Body of pancreas (tissue), 4 donors: Measurements from ENCODE around the gene MMP10.

ENCODE experiments used
- CTCF ChIP-seq, 7 experiments: fragments of 450-650 bp in 4 of 7; fragments of 200-600 bp in 3 of 7; sonication (generic) in 3 of 7; IDR thresholded peaks; one replicate each; pipeline ENCODE4 v1.5.1; 2016 to 2019; ENCODE audit warnings: antibody characterized with exemption in 7 of 7
- POLR2A ChIP-seq, 3 donors: fragments of 450-650 bp; IDR thresholded peaks; one replicate each; pipeline ENCODE4 v1.6.1; 2016; ENCODE audit warnings: antibody characterized with exemption in 3 of 3, mild to moderate bottlenecking in 2 of 3

- no peak for TF ChIP-seq CTCF (IDR thresholded peaks at IDR 0.05)
- no peak for TF ChIP-seq POLR2A (IDR thresholded peaks at IDR 0.05)
Observed at GRCh38 chr11:102724904-102725500, 55.4 kb downstream of the MMP10 start, which contains the start of gene MMP8.
